Posterior vena cava (tissue), 2 donors: Measurements from ENCODE around the gene TMEM169. TPM values are rescaled to one million over a fixed set of nuclear protein-coding genes. Genes with fewer than 3 reads are reported as not detected.

Source experiments
- DNase-seq: peaks from one replicate; pipeline ENCODE4 v3.0.0-alpha.2; 2020; ENCODE audit warnings: low spot score
- intact Hi-C, 2 donors: fragments of 100-400 bp; cut with DNase I; formaldehyde crosslinking; loops; one replicate each; pipeline versions ENCODE4 v1.14.1 to v1.14.2; 2022 to 2023
- long read RNA-seq, 2 donors: library from polyadenylated mRNA; unstranded; transcript quantifications; one replicate each; pipeline ENCODE4 v2.0.0, GENCODE V29; 2020 to 2021
- total RNA-seq, 2 donors: library from RNA; stranded (reverse); fragmentation: NEBNext Ultra II Directional; extraction: Animal tissue kit (Norgen Biotek cat#: 25700); gene quantifications; one replicate each; pipeline ENCODE4 v1.2.1, GENCODE V29; 2021
- donor health status: DM: yes; HTN: yes; CAD: no.
- donor health status: DM: yes; HTN: yes; CAD: no.

The TMEM169 gene
- total RNA-seq, result under 1 TPM; 0.38 to 0.51 TPM
- long read RNA-seq, donor 1, result 0 reads
- long read RNA-seq, donor 2, result 0 reads

DNA sequence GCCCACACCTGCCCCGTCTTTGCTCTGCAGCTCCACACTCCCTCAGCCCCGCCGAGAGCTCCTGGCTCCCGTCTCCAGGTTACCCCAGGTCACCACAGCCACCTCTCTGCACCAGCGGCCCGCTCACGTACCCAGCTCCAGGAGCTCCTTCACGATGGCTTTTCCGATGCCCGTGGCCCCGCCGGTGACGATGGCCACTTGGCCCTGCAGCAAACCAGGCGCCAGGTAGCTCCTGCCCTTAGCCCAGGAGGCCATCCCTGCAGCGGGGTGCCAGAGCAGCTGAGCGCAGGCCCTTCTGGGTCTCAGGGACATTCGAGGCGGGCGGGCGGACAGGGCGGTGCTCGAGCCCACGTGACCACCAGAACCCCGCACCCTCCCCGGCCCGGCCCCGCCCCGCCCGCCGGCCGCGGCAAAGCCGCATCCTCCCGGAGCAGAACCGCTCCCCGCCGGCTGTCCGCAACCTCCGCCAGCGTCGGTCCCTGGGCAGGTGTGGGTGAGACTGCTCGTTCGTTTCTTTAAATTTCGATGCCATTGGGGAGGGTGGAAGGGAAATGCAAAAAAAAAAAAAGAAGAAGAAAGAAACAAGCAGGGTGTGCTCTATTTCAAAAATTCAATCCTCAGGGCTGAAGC lies at the start of gene TMEM169, which contains the start of gene PECR:
Gene TMEM169 (plus strand): TSS at position 433 of the 630 bp plus-strand sequence. CDS start 14,045 bp downstream, outside the sequence.
Gene PECR (minus strand): TSS at position 323 of the 630 bp plus-strand sequence. CDS start 68 bp downstream, at position 255.
- intact Hi-C loops, result no loop called here

GRCh38 chr2:216031960-216032689 lies 49.6 kb upstream of the TMEM169 start:
- no peak for DNase-seq
- intact Hi-C loops, result no loop called here

More for the DNA sequence above, at the start of gene TMEM169, which contains the start of gene PECR:
- DNase-seq, result peak; percentile 94

- intact Hi-C loops, result no loop called here
- no peak for DNase-seq
These were observed 48.3 kb upstream of the TMEM169 start for GRCh38 chr2:216033403-216033802.

GRCh38 chr2:216034065-216034464 lies 47.7 kb upstream of the TMEM169 start:
- intact Hi-C loops, result no loop called here
- no peak for DNase-seq

DNA sequence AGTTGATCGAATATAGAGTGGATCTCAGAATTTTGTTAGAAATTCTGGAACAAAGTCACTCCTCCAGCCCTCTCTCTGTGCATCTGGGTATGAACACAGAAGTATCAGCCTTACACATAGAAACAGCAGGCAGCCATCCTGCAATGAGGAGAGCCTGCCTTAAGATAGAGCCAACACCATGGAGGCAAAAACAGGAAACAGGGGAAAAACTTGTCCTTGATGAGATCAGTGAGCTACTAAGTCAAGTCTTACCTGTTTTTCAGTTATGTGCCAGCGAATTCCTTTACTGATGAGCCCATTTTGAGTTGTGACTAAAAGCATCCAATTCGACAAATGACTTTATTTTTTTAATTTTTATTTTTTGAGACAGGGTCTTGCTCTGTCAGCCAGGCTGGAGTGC lies 41.8 kb upstream of the TMEM169 start:
- DNase-seq, result no peak
- intact Hi-C loops, result no loop called here

- no peak for DNase-seq
- intact Hi-C loops, result no loop called here
These were observed 40.3 kb upstream of the TMEM169 start for GRCh38 chr2:216041438-216041837.

GRCh38 chr2:216043949-216044348 lies 37.8 kb upstream of the TMEM169 start:
- intact Hi-C loops, result no loop called here

DNA sequence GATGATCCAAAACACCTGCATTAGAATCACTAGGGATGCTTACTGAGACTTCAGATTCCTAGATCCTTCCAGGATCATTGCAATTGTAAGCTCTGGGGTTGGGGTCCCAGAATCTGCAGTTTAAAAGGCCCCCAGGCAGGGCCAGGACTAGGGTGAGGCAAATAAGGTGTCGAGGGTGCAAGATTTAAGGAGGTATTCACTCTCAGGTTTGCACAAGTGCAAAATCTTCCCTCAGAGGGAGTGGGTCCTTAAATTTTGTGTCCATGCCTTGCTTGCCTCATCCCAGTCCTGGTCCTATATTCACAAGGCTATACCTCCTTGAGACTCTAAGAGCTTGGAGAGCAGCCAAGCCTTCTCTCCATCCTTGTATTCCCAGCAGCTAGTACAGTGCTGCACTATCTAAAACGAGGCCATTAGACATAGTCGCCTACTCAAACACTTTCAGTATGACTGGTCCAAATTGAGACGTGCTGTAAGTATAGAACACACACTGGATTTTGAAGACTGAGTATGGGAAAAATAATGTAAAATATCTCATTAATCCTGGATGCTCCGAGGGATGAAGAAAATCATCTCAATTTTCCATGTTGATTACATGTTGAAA lies 36.7 kb upstream of the TMEM169 start:
- no peak for DNase-seq

More at GRCh38 chr2:216043949-216044348, 37.8 kb upstream of the TMEM169 start:
- no peak for DNase-seq

DNA sequence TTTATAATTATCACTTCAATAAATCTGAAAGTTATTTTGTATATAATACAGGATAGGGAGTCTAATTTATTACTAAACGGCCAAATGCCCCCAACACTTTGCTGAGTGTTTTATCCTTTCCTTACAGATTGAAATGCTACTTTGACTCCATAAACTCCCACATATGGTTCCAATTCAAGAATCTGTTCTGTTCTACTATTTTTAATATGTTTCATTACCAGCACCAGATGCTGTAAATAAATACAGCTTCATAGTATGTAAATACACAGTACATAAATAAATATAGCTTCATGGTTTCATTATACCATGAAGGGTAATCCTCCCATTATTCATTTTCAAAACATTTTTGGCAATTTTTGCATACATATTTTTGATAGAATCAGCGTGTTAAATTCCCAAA lies 34.3 kb upstream of the TMEM169 start:
- no peak for DNase-seq
- intact Hi-C loops, result loop anchor here in 1 of 2 donors (1.0 to 2.0 kb wide), 2 partner anchors 10 to 17 kb away; no protein-coding TSS in a partner anchor

More for the DNA sequence above, 36.7 kb upstream of the TMEM169 start:
- intact Hi-C loops, result no loop called here

DNA sequence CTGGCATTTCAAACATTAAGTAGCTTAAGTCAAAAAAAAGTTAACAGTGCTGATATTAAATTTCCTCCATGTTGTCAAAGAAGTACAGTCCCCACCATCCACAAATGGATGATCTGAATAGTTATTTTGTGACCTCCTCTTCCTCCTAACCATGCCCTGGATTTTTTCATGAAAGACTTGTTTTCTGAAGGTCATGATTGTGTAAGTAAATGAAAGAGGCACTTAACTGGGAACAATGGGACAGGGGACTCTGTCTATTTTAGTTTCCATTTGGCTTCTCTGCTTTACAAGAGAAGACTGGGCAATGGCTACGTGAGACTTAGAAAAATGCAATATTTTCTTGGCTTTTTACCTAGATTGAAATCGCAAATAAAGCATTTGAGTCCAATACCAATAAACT lies 32.3 kb upstream of the TMEM169 start:
- DNase-seq, result no peak
- intact Hi-C loops, result no loop called here

DNA sequence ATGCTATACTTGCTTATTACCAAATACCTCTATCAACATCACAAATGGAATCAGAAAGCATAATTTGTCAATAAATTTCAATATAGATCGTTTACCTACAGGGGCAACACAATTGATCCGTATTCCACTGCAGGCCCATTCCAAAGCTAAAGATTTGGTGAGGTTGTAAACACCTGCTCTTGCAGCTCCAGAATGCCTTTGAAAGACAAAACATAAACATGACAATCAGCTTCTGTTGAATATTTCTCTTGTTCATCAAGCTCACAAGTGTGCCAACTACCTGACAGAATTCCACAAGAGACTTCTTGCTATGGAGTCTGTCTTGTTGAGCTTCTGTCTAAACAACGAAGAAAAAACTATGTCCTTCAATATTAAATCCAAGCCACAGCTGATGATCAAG lies 30.4 kb upstream of the TMEM169 start:
- intact Hi-C loops, result no loop called here
- DNase-seq, result no peak

DNA sequence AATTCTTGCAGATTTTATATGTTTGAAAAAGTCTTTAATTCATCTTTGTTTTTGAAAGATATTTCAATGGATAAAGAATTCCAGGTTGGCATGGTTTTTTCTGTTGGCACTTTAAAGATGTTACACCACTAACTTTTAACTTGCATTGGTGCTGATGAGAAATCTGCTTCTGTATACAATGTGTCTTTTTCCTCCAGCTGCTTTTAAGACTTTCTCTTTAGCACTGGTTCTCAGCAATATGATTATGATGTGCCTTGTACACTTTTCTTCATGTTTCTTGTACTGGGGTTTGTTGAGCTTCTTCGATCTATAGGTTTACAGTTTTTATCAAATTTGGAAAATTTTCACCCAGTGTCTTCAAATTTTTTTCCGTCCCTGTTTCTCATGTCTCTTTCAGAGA lies 29.3 kb upstream of the TMEM169 start:
- intact Hi-C loops, result no loop called here
- no peak for DNase-seq

DNA sequence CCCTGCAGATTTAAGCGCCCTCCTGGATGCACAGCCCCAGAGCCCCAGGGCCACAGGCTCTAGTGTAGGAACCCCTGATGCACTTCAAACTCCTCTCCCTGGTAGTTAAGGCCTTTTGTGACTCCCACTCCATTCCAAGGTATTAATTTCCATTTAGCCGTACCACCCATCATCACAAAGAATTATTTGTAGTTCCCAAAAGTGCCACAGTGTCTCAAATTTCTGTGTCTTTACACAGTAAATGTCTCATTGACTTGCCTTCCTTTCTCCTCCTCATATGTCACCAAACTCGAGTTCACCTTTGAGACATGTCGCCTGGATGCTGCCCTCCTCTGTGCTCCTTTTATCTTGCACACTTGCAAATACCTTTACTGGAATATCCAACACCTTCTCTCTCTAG lies 26.0 kb upstream of the TMEM169 start:
- DNase-seq, result no peak
- intact Hi-C loops, result no loop called here

GRCh38 chr2:216056739-216057138 lies 25.0 kb upstream of the TMEM169 start:
- DNase-seq, result no peak
- intact Hi-C loops, result loop anchor here in 1 of 2 donors (1.0 kb wide), 1 partner anchor 9 kb away; no protein-coding TSS in a partner anchor

DNA sequence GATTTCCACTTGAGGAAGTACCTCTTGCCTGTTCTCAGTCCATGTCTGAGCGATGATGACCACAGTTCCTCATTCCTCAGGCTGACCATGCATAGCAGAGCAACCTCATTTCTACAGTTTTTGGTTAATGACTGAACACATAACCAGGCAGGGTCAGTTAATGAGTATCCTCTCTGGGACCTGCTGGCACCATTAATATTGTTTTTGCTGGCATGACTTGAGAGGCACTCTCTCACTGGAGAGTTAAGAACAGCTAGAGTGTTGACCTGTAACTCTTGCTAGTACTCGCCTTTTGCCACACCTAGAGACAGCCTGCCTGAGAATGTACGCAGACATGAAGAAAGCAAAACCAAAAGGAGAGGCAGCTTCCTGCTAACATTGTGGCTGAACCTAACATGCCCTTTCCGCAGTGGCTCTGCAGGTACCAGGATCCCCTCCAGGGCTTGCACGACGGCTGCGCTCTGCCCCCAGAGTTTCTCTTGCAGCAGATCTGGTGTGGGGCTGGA lies 24.0 kb upstream of the TMEM169 start:
- intact Hi-C loops, result loop anchor here in 1 of 2 donors (1.0 kb wide), 1 partner anchor 10 kb away; no protein-coding TSS in a partner anchor
- DNase-seq, result no peak

GRCh38 chr2:216059233-216059834 lies 22.4 kb upstream of the TMEM169 start:
- DNase-seq, result no peak
- intact Hi-C loops, result no loop called here

DNA sequence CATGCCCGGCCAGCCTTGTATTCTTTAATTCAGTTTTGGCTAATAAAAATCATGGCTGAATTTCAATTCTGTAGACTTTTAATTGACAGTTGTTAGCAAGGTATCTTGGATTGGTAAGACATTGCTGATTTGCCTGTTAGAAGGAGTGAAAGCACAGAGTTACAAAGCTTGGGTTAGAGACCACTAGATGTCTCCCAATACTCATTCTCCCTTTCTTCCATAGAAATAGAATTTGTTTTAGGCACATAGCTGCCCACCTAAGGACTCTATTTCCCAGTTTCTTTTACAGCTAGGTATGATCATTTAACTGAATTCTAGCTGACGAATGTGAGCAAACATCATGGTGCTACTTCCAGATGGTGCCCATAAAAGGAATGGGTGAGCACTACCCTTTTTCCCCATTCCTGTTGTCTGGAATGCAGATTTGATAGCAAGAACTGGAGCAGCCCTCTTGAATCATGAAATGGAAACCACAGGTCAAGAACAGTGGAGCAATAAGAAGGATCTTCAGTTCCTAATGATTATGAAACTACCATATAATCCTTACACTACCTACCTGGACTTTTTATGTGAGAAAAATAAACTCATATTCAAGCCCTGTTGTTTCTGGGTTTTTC lies 17.6 kb upstream of the TMEM169 start:
- DNase-seq, result no peak
- intact Hi-C loops, result loop anchor here in 1 of 2 donors (2.0 kb wide), 1 partner anchor 17 kb away; no protein-coding TSS in a partner anchor

DNA sequence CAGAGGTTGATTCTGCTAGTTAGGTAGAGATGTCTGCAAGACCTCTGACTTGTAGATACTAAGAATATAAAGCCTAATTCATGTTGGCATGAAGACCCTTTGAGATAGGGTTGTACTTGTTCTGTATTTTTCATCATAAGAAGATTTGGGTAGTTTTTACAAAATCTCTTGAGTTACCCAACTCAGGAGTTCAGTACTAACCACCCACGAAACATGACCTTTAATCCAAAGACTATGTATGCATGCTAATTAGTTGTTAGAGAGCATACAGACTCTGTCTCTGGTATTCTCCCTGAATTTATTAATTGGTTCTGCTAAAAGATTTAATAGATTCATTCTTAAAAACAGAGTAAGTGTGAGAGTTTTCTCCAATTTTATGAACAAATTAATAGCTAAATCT lies 17.1 kb upstream of the TMEM169 start:
- intact Hi-C loops, result loop anchor here in 1 of 2 donors (2.0 kb wide), 1 partner anchor 18 kb away; no protein-coding TSS in a partner anchor
- no peak for DNase-seq

- intact Hi-C loops, result no loop called here
- no peak for DNase-seq
These were observed 15.5 kb upstream of the TMEM169 start for GRCh38 chr2:216066230-216066629.
